ENCODE measurements around the gene WARS2.

The WARS2 gene

DNA sequence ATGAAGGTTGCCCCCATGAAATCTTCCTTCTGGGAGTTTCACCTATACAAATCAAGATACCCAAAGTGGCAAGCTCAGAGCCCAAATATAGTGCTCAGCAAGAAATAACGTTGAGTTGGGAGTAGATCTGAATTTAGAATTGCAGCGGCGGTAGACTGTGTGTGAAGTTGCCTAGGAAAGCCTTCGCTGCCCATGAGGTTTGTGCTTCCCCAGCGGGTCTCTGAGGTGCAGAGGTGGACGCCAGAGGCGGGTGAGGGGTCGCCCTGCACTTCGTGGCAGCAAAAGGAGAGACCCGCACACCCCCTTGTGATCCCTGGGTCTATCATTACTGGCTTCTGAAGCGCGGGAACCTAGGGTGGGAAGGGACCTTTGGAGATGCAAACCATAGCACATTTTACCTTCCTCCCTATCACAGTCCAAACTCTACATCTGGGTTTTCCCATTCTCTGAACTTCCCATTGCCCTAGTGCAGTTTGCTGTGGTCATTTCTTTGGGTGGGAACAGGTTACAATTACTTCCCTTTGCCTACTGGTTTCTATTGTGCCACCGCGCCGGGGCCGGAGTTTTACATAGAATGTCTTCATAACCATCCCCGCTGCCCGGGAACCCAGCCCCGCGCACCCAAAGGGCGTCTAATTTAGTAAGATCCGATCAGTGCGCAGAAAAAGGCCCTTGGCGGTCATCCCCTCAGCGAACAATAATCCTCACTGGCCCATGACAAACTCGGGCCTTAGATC, 157.5 kb downstream of the WARS2 start:
- DNase-seq (ENCODE audit: low spot score): no peak

DNA sequence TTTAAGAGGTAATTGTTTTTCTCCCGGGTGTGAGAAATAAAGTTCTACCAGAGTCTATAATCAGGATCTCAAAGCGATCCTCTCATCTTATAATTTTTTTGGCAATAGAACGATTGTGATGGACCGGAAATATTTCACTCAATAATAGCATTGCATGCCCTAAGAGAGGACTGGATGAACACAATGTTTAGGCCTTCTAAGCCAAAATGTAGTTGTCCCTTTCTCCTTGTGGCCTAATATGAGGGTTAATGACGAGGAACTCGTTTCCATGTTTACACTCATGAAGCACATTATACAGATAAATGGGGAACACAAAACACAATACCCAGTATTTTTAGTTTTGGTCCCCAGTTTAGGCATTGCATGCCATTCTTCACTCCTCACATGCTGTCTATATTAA, 158.2 kb downstream of the WARS2 start:
- no peak for DNase-seq (ENCODE audit: low spot score)

DNA sequence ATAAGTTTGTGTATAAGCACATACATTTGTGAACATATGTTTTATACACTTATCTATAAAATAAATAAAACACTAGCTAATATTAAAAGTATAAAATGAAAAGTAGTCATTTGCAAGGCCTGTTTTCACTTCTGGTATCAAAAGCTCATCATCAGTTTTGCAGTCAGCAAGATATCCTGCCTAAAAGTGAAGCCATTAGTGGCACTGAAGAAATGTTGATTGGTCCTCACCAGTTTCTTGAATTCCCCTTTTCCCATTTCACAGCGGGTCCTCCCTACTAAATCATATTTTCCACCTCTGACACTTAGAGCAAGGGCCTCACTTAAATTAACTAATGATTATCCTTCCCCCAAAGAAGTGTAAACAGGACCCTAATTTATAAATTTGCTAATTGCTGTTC, 159.0 kb downstream of the WARS2 start:
- DNase-seq (ENCODE audit: low spot score): no peak

Measured in HuH-7 (cell line).